CD4-positive, alpha-beta T cell treated with Interleukin-15 for 4 hours (primary cell): Measurements from ENCODE around the gene TANGO2.
"Not testable (repeated sequence)": the region's sequence is repeated elsewhere in the genome, so short reads cannot be mapped to it uniquely, and the experiment has no call there.

Source experiments
- DNase-seq: peaks from one replicate; pipeline ENCODE4 v3.0.0-alpha.2; 2020; ENCODE audit warnings: low spot score

The TANGO2 gene

DNA sequence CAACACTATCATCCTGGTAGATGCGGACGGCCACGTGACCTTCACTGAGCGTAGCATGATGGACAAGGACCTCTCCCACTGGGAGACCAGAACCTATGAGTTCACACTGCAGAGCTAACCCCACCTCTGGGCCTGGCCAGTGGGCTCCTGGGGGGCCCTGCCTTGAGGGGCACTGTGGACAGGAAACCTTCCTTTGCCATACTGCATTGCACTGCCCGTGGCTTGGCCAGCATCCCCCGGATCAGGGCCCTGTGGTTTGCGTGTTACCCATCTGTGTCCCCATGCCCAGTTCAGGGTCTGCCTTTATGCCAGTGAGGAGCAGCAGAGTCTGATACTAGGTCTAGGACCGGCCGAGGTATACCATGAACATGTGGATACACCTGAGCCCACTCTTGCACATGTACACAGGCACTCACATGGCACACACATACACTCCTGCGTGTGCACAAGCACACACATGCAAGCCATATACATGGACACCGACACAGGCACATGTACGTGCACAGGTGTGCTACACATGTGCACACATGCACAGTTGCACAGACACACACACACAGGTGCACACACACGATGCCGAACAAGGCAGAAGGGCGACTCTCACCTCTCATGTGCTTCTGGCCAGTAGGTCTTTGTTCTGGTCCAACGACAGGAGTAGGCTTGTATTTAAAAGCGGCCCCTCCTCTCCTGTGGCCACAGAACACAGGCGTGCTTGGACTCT, 43.8 kb downstream of the TANGO2 start:
- no peak for DNase-seq

DNA sequence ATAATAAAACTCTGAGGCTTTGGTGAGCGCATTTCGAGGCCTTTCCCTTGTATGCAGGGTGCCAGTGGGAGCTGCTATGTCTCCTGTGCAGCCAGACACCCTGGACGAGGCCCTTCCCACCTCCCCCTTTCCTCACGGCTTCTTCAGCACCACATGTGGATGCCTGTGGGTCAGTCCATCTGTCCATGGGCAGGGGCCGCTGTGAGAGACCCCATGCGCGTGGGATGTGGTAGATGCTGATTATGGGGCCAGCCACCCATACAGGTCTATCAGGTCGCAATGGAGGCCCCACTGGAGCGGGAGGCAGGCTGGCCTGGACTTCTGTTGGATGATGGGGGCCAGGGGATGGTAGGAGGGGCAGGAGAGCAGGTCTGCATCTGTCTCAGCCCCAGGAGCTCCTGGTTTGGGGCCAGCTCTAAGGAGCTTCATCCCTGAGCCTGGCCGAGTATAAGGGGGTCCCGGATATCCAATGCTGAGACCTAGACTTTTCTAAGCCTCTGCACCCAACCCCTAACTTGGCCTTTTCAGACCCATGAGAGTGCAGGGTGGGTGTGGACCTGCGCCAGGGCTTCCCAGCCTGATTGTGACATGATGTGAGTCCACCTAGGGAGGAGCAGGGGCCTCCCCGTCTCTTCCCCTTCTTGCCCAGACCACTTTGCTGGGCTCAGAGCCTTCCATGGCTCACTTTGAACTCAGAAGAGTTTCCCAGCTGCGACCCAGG, 45.1 kb downstream of the TANGO2 start:
- no peak for DNase-seq

- no peak for DNase-seq
Measured at GRCh38 chr22:20066617-20067383, 45.9 kb downstream of the TANGO2 start.

DNA sequence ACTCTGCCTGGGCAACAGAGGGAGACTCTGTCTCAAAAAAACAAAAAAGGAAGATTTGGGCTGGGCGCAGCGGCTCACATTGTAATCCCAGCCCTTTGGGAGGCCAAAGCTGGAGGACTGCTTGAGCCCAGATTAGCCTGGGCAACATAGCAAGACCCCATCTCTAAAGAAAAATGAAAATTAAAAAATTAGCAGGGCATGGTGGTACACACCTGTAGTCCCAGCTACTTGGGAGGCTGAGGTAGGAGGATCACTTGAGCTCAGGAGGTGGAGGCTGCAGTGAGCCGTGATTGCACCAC, 46.4 kb downstream of the TANGO2 start:
- not testable (repeated sequence) for DNase-seq

GRCh38 chr22:20068640-20069039, 47.7 kb downstream of the TANGO2 start:
- DNase-seq = no peak

DNA sequence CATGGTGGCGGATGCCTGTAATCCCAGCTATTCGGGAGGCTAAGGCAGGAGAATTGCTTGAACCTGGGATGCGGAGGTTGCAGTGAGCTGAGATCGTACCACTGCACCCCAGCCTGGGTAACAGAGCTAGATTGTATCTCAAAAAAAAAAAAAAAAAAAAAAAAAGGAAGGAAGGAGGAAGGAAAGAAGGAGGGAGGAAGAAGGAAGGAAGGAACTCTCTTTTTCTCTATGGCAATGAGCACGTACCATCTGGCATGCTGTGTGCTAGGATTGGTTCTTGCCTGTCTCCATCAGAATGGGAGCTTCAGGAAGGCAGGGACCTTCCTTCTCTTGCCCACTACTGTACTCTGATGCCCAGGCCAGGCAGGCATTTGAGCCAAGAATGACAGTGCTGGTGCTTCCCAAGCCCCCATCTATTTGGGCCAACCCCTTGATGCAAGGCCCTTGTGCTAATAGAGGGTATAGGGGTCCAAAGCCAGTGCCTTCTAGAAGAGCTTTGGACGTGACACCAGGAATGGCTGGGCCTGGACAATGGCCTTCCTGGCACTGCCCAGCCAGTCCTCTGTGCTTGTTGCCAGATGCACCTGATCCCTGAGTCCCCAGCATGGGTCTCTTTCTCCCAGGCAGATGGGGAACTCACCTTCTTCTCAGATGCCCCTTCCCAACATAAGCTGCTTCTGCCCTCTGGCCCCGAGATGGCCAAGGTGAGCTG, 48.6 kb downstream of the TANGO2 start:
- DNase-seq = no peak

DNA sequence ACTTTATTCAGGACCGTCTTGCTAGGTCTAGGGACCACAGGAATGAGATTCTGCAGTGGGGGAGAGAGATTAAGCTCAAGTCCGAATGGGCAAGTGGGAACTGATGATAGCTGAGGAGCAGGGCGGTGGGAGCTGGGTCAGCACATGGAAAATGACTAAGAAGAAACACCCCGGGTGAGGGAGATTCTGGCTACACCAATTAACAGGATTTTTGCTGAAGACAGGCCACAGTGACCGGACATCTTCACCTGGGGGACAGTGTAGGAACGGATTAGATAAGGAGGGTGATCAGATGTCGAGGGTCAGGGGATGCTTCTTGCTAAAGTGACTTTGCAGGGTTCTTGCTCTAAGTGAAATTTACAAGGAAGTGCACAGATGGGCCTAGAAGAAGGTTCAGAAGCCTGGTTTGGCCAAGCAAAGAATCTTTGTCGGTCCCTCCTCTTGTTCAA, 50.6 kb downstream of the TANGO2 start:
- DNase-seq = no peak

- DNase-seq = no peak
Measured at GRCh38 chr22:20076627-20077172, 55.8 kb downstream of the TANGO2 start.

DNA sequence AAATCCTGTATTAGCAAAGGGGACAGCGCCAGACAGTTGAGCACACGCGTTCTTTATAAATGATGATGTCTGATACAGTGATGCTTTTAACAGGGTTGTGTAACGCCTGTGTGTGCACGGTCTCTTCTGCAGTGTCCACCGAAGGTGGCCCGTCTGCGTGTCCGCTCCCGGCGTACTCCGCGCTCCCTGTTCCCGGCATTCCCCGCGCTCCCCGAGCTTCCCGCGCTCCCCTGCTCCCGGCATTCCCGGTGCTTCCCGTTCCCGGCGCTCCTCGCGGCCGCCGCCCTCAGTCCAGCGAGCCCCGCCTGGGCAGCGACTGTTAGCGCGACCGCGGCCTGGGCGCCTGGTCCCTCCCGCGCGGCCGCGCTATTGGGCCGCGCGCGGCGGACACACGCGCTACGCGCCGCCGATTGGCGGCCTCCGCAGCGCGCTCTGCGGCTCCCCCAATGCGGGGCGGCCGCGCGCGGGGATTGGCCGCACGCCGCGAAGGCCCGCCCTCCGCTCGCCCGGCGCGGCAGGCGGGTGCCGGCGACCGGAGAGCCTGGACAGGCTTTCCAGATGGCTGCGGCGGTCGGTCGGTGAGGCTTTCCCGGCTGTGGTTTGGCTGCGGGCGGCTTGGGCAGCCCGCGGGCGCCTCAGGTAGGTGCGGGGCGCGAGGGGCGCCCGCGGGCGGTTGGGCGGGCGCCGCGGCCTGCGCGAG, 59.0 kb downstream of the TANGO2 start, which contains the start of gene DGCR8:
Gene DGCR8 (plus strand): TSS at position 497 of the 700 bp plus-strand sequence. CDS start 5,723 bp downstream, outside the sequence.
- peak; percentile 59 for DNase-seq

DNA sequence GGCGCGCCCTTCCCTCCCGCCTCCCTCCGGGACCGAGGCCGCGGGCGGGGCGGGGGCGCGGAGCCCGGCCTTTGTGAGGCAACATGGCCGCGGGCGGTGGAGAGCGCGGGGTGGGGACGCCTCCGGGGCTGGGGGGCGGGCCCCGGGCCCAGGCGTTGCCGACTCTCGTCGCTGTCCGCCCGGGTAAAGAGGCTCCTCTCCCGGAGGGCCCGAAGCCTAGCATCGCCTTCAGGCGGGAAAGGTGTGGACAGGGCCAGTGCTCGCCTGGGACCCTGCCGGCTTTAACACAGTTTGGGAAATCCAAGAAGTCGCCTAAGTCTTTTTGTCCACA, 59.5 kb downstream of the TANGO2 start:
- peak; percentile 60 for DNase-seq

DNA sequence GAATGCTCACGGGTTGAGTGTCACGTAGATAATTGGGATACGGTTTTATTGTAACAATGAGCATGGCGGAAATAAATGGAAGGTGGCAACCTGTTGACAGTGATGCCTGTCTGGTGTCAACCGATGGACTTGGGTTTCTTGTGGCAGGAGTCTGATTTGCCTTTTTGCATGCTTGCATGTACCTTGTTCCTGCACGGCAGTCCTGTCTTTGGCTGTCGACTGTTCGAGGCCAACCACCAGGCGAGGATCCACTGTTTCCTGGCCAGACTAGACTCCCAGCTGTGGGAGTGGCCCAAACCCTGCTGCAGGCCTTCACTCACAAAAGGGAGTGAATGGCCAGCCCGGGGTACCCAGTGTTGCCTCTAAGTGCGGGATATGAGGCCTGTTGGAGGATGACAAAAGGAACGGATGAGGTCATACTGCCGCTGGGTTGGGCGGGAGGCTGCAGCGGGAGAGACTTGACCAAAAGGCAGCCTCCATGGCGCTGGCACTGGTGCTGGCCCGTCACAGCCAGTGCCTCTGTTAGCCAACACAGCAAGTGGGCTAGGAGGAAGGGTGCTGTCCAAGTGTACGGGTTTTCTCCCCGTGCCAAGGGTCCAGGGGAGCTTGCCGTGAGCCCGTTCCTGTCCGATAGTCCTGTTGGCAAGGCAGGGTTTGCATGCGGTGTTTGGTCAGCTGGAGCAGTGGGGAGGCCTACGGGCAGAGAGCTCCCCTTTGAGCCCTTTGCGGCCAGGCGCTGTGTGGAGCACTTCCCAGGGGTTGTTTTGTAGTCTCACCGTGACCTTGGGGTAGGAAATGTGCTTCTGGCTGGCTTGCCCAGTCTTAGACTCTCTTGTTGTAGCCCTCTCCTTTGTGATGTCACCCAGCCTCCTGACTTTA, 60.1 kb downstream of the TANGO2 start:
- no peak for DNase-seq

DNA sequence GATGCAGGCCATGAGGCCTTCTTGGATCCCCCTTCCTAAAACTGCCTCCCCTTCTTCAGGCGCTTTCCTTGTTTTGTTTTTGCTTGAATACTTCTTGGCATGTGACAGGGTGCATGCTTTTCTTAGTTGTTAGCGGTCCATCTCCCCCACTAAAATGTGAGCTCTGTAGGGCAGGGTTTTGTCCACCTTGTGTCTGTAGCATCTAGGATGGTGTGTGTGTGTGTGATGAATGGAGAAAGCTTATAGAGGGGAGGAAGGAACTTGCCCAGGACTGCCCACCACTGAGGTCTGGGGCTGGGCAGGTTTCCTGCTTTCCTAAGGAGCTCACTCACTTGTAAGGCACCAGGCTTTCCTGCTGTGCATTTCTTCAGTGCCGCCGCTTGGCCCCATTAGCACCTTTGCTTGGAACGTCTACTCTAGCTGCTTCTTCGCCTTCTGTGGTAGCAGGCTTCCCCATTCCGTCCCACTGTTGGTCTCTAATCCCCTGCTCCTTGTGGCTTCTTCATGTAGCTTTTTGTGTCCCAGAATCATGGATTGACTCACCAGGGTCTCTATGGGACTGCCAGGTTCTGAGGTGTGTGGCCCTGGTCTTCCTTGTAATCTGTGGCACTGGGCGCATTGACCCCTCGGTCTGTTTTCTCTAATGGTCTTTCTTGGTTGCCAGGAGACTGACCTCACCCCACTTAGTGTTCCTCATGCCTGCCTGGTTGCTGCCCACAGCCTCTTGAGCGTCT, 62.4 kb downstream of the TANGO2 start:
- DNase-seq = no peak

DNA sequence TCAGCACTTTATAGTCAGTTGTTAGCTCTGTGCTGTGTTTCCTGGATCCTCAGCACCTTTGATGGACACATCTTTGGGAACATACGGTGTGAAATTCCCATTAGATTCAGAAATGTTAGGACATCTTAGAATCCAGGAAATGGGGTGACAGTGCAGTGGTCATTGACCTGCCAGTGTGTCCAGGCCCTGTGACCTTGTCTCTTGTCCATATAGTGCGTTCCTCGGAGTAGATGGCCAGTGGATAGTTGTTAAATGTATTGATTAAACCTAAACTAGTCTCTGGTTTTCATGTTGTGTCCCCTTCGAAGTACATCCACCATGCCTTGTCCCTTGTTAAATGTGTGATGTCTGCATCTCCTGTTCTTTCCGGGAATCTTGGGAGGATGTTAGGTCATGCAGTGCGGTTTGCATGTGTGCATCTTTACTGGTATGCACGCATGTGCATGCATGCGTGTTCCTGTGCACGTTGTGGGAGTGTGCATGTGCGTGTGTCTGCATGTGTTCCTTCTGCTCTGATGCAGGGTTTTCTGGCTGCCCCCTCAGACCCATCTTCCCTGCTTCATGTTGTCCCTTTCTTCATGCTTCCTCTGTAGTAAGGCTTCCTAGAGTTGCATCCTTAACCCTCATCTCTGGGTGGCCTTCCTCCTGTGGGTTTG, 63.1 kb downstream of the TANGO2 start:
- no peak for DNase-seq

DNA sequence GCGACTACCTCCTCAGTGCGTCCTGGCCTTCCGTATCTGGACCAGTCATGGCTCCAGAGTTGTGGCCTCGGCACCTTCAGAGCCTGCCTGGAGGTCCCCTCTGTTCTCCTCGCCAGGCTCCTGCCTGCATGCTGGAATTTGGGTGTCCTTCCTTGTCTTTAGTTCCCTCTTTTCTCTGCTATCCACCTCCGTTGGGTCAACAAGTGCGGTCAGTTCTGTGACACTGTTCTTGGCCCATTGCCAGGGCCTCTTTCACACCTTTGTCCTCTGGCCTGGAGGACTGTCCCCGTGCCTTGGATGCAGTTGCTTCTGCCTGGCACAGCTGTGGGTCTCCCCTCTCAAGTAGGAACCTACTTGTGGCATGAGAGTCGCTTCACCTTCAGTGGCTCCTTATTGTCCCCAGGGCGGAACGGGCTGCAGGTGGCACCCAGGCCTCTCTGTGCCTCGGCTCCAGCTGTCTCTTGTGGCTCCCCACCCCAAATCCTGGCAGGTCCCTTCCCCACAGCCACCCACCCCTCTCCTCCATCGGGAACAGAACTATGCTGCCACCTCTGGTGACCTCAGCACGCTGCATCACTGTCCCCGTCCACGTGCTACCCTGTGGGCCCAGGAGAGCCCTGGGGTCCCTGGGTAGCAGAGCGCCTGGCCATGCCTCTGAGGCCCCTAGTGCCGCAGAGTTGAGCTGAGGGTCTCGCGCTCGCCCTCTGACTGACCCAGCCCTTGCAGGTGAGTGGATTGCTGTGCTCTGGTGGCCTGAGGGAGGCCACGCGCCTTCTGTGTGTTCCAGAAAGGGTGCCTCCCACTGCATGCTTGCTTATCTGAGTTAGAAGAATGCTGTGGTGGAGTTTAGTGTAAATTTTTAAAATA, 63.9 kb downstream of the TANGO2 start:
- DNase-seq = no peak

DNA sequence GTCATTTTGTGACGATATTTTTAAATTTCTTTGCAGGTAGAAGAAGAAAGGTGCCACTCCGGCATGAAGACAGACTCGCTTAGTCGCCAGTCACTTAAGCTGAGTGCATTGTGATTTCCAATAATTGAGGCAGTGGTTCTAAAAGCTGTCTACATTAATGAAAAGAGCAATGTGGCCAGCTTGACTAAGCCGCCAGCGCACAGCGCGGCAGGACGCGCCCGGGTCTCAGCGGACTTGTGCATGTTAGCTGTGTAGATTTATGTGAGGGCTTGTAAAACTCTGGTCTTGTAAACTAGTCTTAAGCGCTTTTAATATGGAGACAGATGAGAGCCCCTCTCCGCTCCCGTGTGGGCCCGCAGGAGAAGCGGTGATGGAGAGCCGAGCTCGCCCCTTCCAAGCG, 64.7 kb downstream of the TANGO2 start:
- DNase-seq = no peak

GRCh38 chr22:20086101-20086599, 65.2 kb downstream of the TANGO2 start:
- no peak for DNase-seq

- DNase-seq = no peak
Measured at GRCh38 chr22:20086763-20087162, 65.9 kb downstream of the TANGO2 start.
